Stimulated activated CD8-positive, alpha-beta memory T cell treated with anti-CD3 and anti-CD28 coated beads, Interleukin-4, amount 100 ng/mL, for 4 hours (primary cell): ENCODE results near the gene MYO1G.
A peak's percentile ranks its signal among the peaks of the same experiment; 100 is the strongest.

Experiments
- DNase-seq, 2 donors: peaks; one replicate each; pipeline ENCODE4 v3.0.0-alpha.2; 2020; ENCODE audit warnings: low read depth in 2 of 2, low spot score in 1 of 2

Gene MYO1G

GRCh38 chr7:44967571-44968446 is 11.0 kb downstream of the MYO1G start:
- no peak for DNase-seq

- DNase-seq = no peak
Observed at GRCh38 chr7:44966731-44967538, 11.9 kb downstream of the MYO1G start.

GRCh38 chr7:44965937-44966730 is 12.7 kb downstream of the MYO1G start:
- DNase-seq = no peak

GRCh38 chr7:44965441-44965903 is 13.3 kb downstream of the MYO1G start:
- no peak for DNase-seq

- no peak for DNase-seq
Observed at GRCh38 chr7:44964831-44965440, 13.9 kb downstream of the MYO1G start.

GRCh38 chr7:44964384-44964830 is 14.4 kb downstream of the MYO1G start:
- no peak for DNase-seq

GRCh38 chr7:44963364-44964290 is 15.2 kb downstream of the MYO1G start:
- DNase-seq = no peak

GRCh38 chr7:44962483-44963251 is 16.1 kb downstream of the MYO1G start:
- DNase-seq = no peak

GRCh38 chr7:44961844-44962482 is 16.9 kb downstream of the MYO1G start:
- DNase-seq = no peak

GRCh38 chr7:44960011-44960580 is 18.7 kb downstream of the MYO1G start:
- no peak for DNase-seq

GRCh38 chr7:44959433-44959951 is 19.3 kb downstream of the MYO1G start:
- peak in 1 of 2 donors; percentile 21 for DNase-seq

GRCh38 chr7:44958645-44959344 is 20.0 kb downstream of the MYO1G start:
- no peak for DNase-seq

- DNase-seq = no peak
Observed at GRCh38 chr7:44956157-44956766, 22.6 kb downstream of the MYO1G start.

- DNase-seq = no peak
Observed at GRCh38 chr7:44955733-44956132, 23.1 kb downstream of the MYO1G start.

GRCh38 chr7:44953156-44953555 is 25.7 kb downstream of the MYO1G start:
- DNase-seq = no peak

GRCh38 chr7:44949303-44949702 is 29.5 kb downstream of the MYO1G start:
- no peak for DNase-seq

- no peak for DNase-seq
Observed at GRCh38 chr7:44945479-44945878, 33.3 kb downstream of the MYO1G start.
